Gastroesophageal sphincter (tissue), 4 donors: Measurements from ENCODE around the gene FAM13C. TPM values are rescaled to one million over a fixed set of nuclear protein-coding genes. Genes with fewer than 3 reads are reported as not detected.
"Not testable (repeated sequence)": the region's sequence is repeated elsewhere in the genome, so short reads cannot be mapped to it uniquely, and the experiment has no call there.

Source experiments
- ATAC-seq: fragments of 150-250 bp; one replicate; pipeline ENCODE4 v1.9.1; 2016; ENCODE audit warnings: mild to moderate bottlenecking, moderate library complexity
- H3K27ac ChIP-seq, 4 donors: fragments of 200-600 bp; sonication (generic) in 3 of 4; 1 replicate in 3 of 4; 2 replicates in 1 of 4; pipeline ENCODE4 v1.5.1; 2016 to 2019
- H3K27me3 ChIP-seq: fragments of 200-600 bp; sonication (generic); one replicate; pipeline ENCODE4 v1.5.1; 2019
- H3K36me3 ChIP-seq, 2 donors: fragments of 200-600 bp; sonication (generic); one replicate each; pipeline ENCODE4 v1.5.1; 2019; ENCODE audit warnings: control low read depth in 1 of 2
- H3K4me1 ChIP-seq, 3 donors: fragments of 200-600 bp; sonication (generic); 1 replicate in 2 of 3; 2 replicates in 1 of 3; pipeline ENCODE4 v1.5.1; 2016 to 2019; ENCODE audit warnings: control low read depth in 2 of 3
- H3K4me3 ChIP-seq, 2 donors: fragments of 200-600 bp; sonication (generic); one replicate each; pipeline ENCODE4 v1.5.1; 2019; ENCODE audit warnings: mild to moderate bottlenecking in 1 of 2, moderate library complexity in 1 of 2
- H3K9me3 ChIP-seq, 3 donors: fragments of 200-600 bp; sonication (generic); one replicate each; pipeline ENCODE4 v1.5.1; 2017 to 2019; ENCODE audit warnings: control low read depth in 2 of 3
- CTCF ChIP-seq, 4 experiments: fragments of 200-600 bp in 2 of 4; fragments of 450-650 bp in 2 of 4; sonication (generic) in 1 of 4; IDR thresholded peaks; one replicate each; pipeline ENCODE4 v1.5.1; 2017 to 2019; ENCODE audit warnings: antibody characterized with exemption in 4 of 4, mild to moderate bottlenecking in 2 of 4, moderate library complexity in 2 of 4
- EP300 ChIP-seq: sonication (generic); formaldehyde crosslinking; IDR thresholded peaks from one replicate; pipeline ENCODE4 v1.6.1; 2017; ENCODE audit warnings: antibody characterized with exemption, mild to moderate bottlenecking
- POLR2A ChIP-seq, 2 donors: fragments of 450-650 bp; IDR thresholded peaks; one replicate each; pipeline ENCODE4 v1.6.1; 2017; ENCODE audit warnings: antibody characterized with exemption in 2 of 2, mild to moderate bottlenecking in 2 of 2, moderate library complexity in 1 of 2
- POLR2AphosphoS5 ChIP-seq: sonication (generic); formaldehyde crosslinking; IDR thresholded peaks from one replicate; pipeline ENCODE4 v1.6.1; 2017; ENCODE audit warnings: antibody characterized with exemption
- WGBS, 2 donors: methylation state at CpG; one replicate each; pipeline ENCODE4 v1.1.5; 2018; ENCODE audit warnings: low coverage in 1 of 2; 5-methylcytosine and 5-hydroxymethylcytosine counted together
- total RNA-seq, 4 donors: library from RNA; depleted of rRNA; stranded (reverse); fragments of >200 nt; gene quantifications; one replicate each; pipeline ENCODE4 v1.1.0, GENCODE V29; 2016

The FAM13C gene
- total RNA-seq, 4 donors from 2014 or later: 26.9 to 79.9 (median 45.5) TPM

- no peak overlapping the region for H3K27ac ChIP-seq
- H3K9me3 ChIP-seq: no peaks in the 10 kb centered on the region
- no peaks in the 10 kb centered on the region for H3K4me1 ChIP-seq
- TF ChIP-seq POLR2AphosphoS5 (no peak), CTCF (IDR thresholded peaks at IDR 0.05) (no peak), POLR2A (IDR thresholded peaks at IDR 0.05) (no peak), EP300 (no peak)
- WGBS, 2 donors: 91 to 97% methylated on average over 3 of the region's 3 CpGs
- ATAC-seq: no peak
- no peak overlapping the region for H3K4me3 ChIP-seq
- no peaks in the 10 kb centered on the region for H3K36me3 ChIP-seq
- H3K27me3 ChIP-seq: no peaks in the 10 kb centered on the region
These were observed 135.1 kb downstream of the FAM13C start for GRCh38 chr10:59227136-59227673.

- H3K36me3 ChIP-seq: no peaks in the 10 kb centered on the region
- ATAC-seq: no peak
- TF ChIP-seq POLR2A (IDR thresholded peaks at IDR 0.05) (no peak), CTCF (IDR thresholded peaks at IDR 0.05) (no peak), POLR2AphosphoS5 (no peak), EP300 (no peak)
These were observed 137.1 kb downstream of the FAM13C start for GRCh38 chr10:59225211-59225610.

GRCh38 chr10:59223597-59223996 lies 138.8 kb downstream of the FAM13C start:
- H3K9me3 ChIP-seq, H3K27me3 ChIP-seq, H3K4me1 ChIP-seq, H3K36me3 ChIP-seq, ATAC-seq, H3K27ac ChIP-seq, H3K4me3 ChIP-seq: not testable (repeated sequence)
- 64 to 79% methylated on average over 2 of the region's 2 CpGs for WGBS, 2 donors

More at GRCh38 chr10:59225211-59225610, 137.1 kb downstream of the FAM13C start:
- Histone ChIP-seq H3K4me3 (no peak overlapping the region), H3K27ac (no peak overlapping the region), H3K27me3 (no peaks in the 10 kb centered on the region), H3K9me3 (no peaks in the 10 kb centered on the region), H3K4me1 (no peaks in the 10 kb centered on the region)

- no peak for ATAC-seq
- H3K27me3 ChIP-seq: no peaks in the 10 kb centered on the region
- H3K36me3 ChIP-seq: no peaks in the 10 kb centered on the region
- no peaks in the 10 kb centered on the region for H3K4me1 ChIP-seq
- no peak overlapping the region for H3K4me3 ChIP-seq
- H3K9me3 ChIP-seq: no peaks in the 10 kb centered on the region
- no peak for TF ChIP-seq CTCF (IDR thresholded peaks at IDR 0.05)
- TF ChIP-seq EP300: no peak
- TF ChIP-seq POLR2AphosphoS5: no peak
- no peak for TF ChIP-seq POLR2A (IDR thresholded peaks at IDR 0.05)
- H3K27ac ChIP-seq: no peak overlapping the region
These were observed 139.6 kb downstream of the FAM13C start for GRCh38 chr10:59222788-59223187.

GRCh38 chr10:59216178-59216869 lies 146.0 kb downstream of the FAM13C start:
- Histone ChIP-seq H3K36me3 (no peaks in the 10 kb centered on the region), H3K4me1 (peaks cover 0 to 8% (median 0%) of the 10 kb centered on the region in 3 donors), H3K27ac (no peak overlapping the region), H3K27me3 (no peaks in the 10 kb centered on the region), H3K9me3 (no peaks in the 10 kb centered on the region), H3K4me3 (no peak overlapping the region)
- WGBS, 2 donors: 67 to 84% methylated on average over 3 of the region's 4 CpGs
- TF ChIP-seq POLR2AphosphoS5 (no peak), POLR2A (IDR thresholded peaks at IDR 0.05) (no peak), CTCF (IDR thresholded peaks at IDR 0.05) (no peak), EP300 (no peak)
- ATAC-seq: no peak
